ENCODE data around the gene PLCB4. TPM values are rescaled to one million over a fixed set of nuclear protein-coding genes. Genes with fewer than 3 reads are reported as not detected.

Gene PLCB4
- total RNA-seq, 4 donors from 2014 or later: 30.7 to 61.8 (median 47.6) TPM

GRCh38 chr20:9353916-9354276, 285.0 kb downstream of the PLCB4 start:
- Histone ChIP-seq H3K4me1 (peaks cover 19 to 30% (median 24%) of the 10 kb centered on the region in 4 donors), H3K36me3 (no peaks in the 10 kb centered on the region), H3K4me3 (no peak overlapping the region), H3K27ac (replicated peaks in 1 of 4) (no peak overlapping the region), H3K9me3 (no peaks in the 10 kb centered on the region), H3K27me3 (no peaks in the 10 kb centered on the region)
- DNase-seq (ENCODE audit: extremely low spot score): no peak
- TF ChIP-seq POLR2A (IDR thresholded peaks at IDR 0.05; ENCODE audit: low read depth) (no peak), EP300 (IDR thresholded peaks at IDR 0.05) (no peak), POLR2AphosphoS5 (IDR thresholded peaks at IDR 0.05) (no peak), CTCF (IDR thresholded peaks at IDR 0.05) (no peak)
- intact Hi-C loops (cut with DNase I): loop anchor here (5.0 kb wide), 1 partner anchor 287 kb away; the partner anchor contains the start of gene PLCB4
- WGBS: 94% methylated on average over 1 of the region's 1 CpG

- intact Hi-C loops (cut with DNase I): loop anchor here (5.0 kb wide), 1 partner anchor 287 kb away; the partner anchor contains the start of gene PLCB4
- Histone ChIP-seq H3K27me3 (no peaks in the 10 kb centered on the region), H3K9me3 (no peaks in the 10 kb centered on the region), H3K4me1 (peaks cover 23 to 29% (median 25%) of the 10 kb centered on the region in 4 donors), H3K36me3 (no peaks in the 10 kb centered on the region), H3K4me3 (no peak overlapping the region), H3K27ac (replicated peaks in 1 of 4) (no peak overlapping the region)
- no peak for TF ChIP-seq POLR2A (IDR thresholded peaks at IDR 0.05; ENCODE audit: low read depth)
- TF ChIP-seq CTCF (IDR thresholded peaks at IDR 0.05): no peak
- no peak for TF ChIP-seq EP300 (IDR thresholded peaks at IDR 0.05)
- no peak for TF ChIP-seq POLR2AphosphoS5 (IDR thresholded peaks at IDR 0.05)
- no peak for DNase-seq (ENCODE audit: extremely low spot score)
- WGBS: 96% methylated on average over 2 of the region's 2 CpGs
These were observed 285.7 kb downstream of the PLCB4 start for GRCh38 chr20:9354579-9354978.

- Histone ChIP-seq H3K9me3 (no peaks in the 10 kb centered on the region), H3K4me1 (peaks cover 25 to 49% (median 40%) of the 10 kb centered on the region in 4 donors), H3K36me3 (peaks cover 0 to 6% (median under 1%) of the 10 kb centered on the region in 4 donors), H3K4me3 (no peak overlapping the region), H3K27ac (replicated peaks in 1 of 4) (no peak overlapping the region), H3K27me3 (no peaks in the 10 kb centered on the region)
- DNase-seq (ENCODE audit: extremely low spot score): no peak
- 95% methylated on average over 2 of the region's 2 CpGs for WGBS
- intact Hi-C loops (cut with DNase I): loop anchor here (5.0 kb wide), 1 partner anchor 511 kb away; no protein-coding TSS in a partner anchor
- TF ChIP-seq POLR2AphosphoS5 (IDR thresholded peaks at IDR 0.05) (no peak), CTCF (IDR thresholded peaks at IDR 0.05) (no peak), POLR2A (IDR thresholded peaks at IDR 0.05; ENCODE audit: low read depth) (no peak), EP300 (IDR thresholded peaks at IDR 0.05) (no peak)
These were observed 289.1 kb downstream of the PLCB4 start for GRCh38 chr20:9358001-9358400.

GRCh38 chr20:9359561-9360308, 290.8 kb downstream of the PLCB4 start:
- Histone ChIP-seq H3K4me3 (no peak overlapping the region), H3K9me3 (no peaks in the 10 kb centered on the region), H3K27ac (replicated peaks in 1 of 4) (peak overlapping the region in 1 of 4 donors; percentile 37), H3K36me3 (peaks cover 0 to 21% (median 7%) of the 10 kb centered on the region in 4 donors), H3K27me3 (no peaks in the 10 kb centered on the region), H3K4me1 (peaks cover 8 to 37% (median 29%) of the 10 kb centered on the region in 4 donors)
- DNase-seq (ENCODE audit: extremely low spot score): no peak
- TF ChIP-seq CTCF (IDR thresholded peaks at IDR 0.05) (peak; percentile 50 to 54 (median 53)), POLR2A (IDR thresholded peaks at IDR 0.05; ENCODE audit: low read depth) (no peak)
- intact Hi-C loops (cut with DNase I): loop anchor here (5.0 kb wide), 3 partner anchors 512 to 602 kb away; no protein-coding TSS in a partner anchor
- WGBS: 63% methylated on average over 14 of the region's 14 CpGs
